Endothelial cell of umbilical vein (primary cell): ENCODE results near the gene PPAN.

ENCODE experiments used
- EZH2 ChIP-seq: IDR thresholded peaks from 2 replicates; pipeline ENCODE4 v1.6.1; 2012; ENCODE audit warnings: borderline replicate concordance, low read depth, mild to moderate bottlenecking, moderate library complexity, low read length, inconsistent platforms; ENCODE audit not compliant: severe bottlenecking
- GATA2 ChIP-seq: IDR thresholded peaks from 2 replicates; pipeline ENCODE4 v1.7.0; 2011; ENCODE audit warnings: low read depth, mild to moderate bottlenecking, moderate library complexity, mixed read lengths, low read length; ENCODE audit not compliant: insufficient read length, insufficient read depth
- JUN ChIP-seq: IDR thresholded peaks from 2 replicates; pipeline ENCODE4 v1.6.1; 2011; ENCODE audit warnings: borderline replicate concordance, low read depth; ENCODE audit not compliant: insufficient read length, insufficient read depth
- POLR2A ChIP-seq: IDR thresholded peaks from 2 replicates; pipeline ENCODE4 v1.6.1; 2012; ENCODE audit warnings: low read depth, mild to moderate bottlenecking, control low read depth, low read length
- POLR2AphosphoS5 ChIP-seq: IDR thresholded peaks from 2 replicates; pipeline ENCODE4 v1.6.1; 2012; ENCODE audit warnings: low read depth, mild to moderate bottlenecking, control low read depth, low read length, moderate library complexity; ENCODE audit not compliant: insufficient read depth
- TF ChIP-seq, protein P1 (sequence below), 2 donors: IDR thresholded peaks; 1 replicate in 1 of 2; 2 replicates in 1 of 2; pipeline ENCODE4 v1.5.1; 2011; ENCODE audit warnings: low read length in 2 of 2, mild to moderate bottlenecking in 2 of 2, moderate library complexity in 2 of 2, control low read depth in 1 of 2, inconsistent platforms in 1 of 2, low read depth in 1 of 2; ENCODE audit not compliant: insufficient read depth in 1 of 2; ENCODE audit errors: extremely low read depth in 1 of 2
- TF ChIP-seq, protein P2 (sequence below): IDR thresholded peaks from 2 replicates; pipeline ENCODE4 v1.6.1; 2011; ENCODE audit not compliant: insufficient read depth, insufficient read length

DNA sequence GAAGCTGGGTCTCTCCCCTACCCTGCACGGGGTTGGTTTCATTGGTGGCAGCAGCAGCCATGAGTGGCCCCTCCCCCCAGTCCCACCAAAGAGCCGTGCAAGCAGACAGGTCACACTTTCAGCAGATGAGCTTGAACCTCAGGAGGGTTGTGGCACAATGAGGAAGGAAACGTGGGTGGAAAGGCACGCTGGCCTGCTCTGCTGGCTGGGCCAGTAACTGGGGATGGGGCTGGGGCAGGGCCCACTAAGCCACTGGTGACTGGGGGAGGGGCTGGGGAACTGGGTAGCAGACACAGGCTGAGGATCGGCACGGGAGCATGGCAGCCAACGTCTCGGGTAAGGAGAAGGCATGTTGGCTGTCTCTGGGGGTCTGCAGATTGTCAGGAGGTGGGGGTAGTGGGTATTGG lies 5.2 kb downstream of the PPAN start, which contains the start of gene P2RY11:
- TF ChIP-seq, protein P1, sequence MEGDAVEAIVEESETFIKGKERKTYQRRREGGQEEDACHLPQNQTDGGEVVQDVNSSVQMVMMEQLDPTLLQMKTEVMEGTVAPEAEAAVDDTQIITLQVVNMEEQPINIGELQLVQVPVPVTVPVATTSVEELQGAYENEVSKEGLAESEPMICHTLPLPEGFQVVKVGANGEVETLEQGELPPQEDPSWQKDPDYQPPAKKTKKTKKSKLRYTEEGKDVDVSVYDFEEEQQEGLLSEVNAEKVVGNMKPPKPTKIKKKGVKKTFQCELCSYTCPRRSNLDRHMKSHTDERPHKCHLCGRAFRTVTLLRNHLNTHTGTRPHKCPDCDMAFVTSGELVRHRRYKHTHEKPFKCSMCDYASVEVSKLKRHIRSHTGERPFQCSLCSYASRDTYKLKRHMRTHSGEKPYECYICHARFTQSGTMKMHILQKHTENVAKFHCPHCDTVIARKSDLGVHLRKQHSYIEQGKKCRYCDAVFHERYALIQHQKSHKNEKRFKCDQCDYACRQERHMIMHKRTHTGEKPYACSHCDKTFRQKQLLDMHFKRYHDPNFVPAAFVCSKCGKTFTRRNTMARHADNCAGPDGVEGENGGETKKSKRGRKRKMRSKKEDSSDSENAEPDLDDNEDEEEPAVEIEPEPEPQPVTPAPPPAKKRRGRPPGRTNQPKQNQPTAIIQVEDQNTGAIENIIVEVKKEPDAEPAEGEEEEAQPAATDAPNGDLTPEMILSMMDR (IDR thresholded peaks at IDR 0.05; ENCODE audit: extremely low read depth in 1 of 2, insufficient read depth in 1 of 2, low read depth in 1 of 2, low read length in 2 of 2): no peak
- no peak for TF ChIP-seq GATA2
- no peak for TF ChIP-seq POLR2AphosphoS5
- no peak for TF ChIP-seq POLR2A
- TF ChIP-seq, protein P2, sequence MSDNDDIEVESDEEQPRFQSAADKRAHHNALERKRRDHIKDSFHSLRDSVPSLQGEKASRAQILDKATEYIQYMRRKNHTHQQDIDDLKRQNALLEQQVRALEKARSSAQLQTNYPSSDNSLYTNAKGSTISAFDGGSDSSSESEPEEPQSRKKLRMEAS: no peak
- no peak for TF ChIP-seq JUN
- no peak for TF ChIP-seq EZH2
